Endodermal cell (in vitro differentiated cells): ENCODE results near the gene STXBP5. TPM values are rescaled to one million over a fixed set of nuclear protein-coding genes. Genes with fewer than 3 reads are reported as not detected.

Experiments used
- DNase-seq: peaks from one replicate; pipeline ENCODE4 v3.0.0-alpha.2; 2017
- H3K27ac ChIP-seq: 2 replicates; pipeline ENCODE4 v1.5.1; 2013; ENCODE audit warnings: mild to moderate bottlenecking, low read depth, low read length, moderate library complexity
- H3K27me3 ChIP-seq: 2 replicates; pipeline ENCODE4 v1.6.1; 2013; ENCODE audit warnings: mild to moderate bottlenecking, low read length, moderate library complexity; ENCODE audit not compliant: insufficient read depth, control insufficient read depth, poor library complexity, severe bottlenecking
- H3K36me3 ChIP-seq: 2 replicates; pipeline ENCODE4 v1.7.0; 2013; ENCODE audit warnings: mild to moderate bottlenecking, low read length, moderate library complexity; ENCODE audit not compliant: control insufficient read depth, insufficient read depth
- H3K4me1 ChIP-seq: one replicate; pipeline ENCODE4 v1.7.0; 2013; ENCODE audit warnings: low read length; ENCODE audit not compliant: control insufficient read depth, insufficient read depth
- H3K4me3 ChIP-seq: 2 replicates; pipeline ENCODE4 v1.5.1; 2013; ENCODE audit warnings: mild to moderate bottlenecking, low read length, moderate library complexity
- H3K9ac ChIP-seq: 2 replicates; pipeline ENCODE4 v1.6.1; 2013; ENCODE audit warnings: mild to moderate bottlenecking, low read length, moderate library complexity; ENCODE audit not compliant: poor library complexity, severe bottlenecking; ENCODE audit errors: extremely low read depth
- H3K9me3 ChIP-seq: 2 replicates; pipeline ENCODE4 v1.6.1; 2013; ENCODE audit warnings: mild to moderate bottlenecking, low read length, moderate library complexity; ENCODE audit not compliant: control insufficient read depth
- H3K27ac Mint-ChIP-seq: 2 replicates; pipeline ENCODE4 v1.8.0; 2020; ENCODE audit warnings: mixed read lengths
- H3K27me3 Mint-ChIP-seq: 2 replicates; pipeline ENCODE4 v1.8.0; 2021; ENCODE audit warnings: mild to moderate bottlenecking, mixed read lengths; ENCODE audit not compliant: insufficient read depth
- H3K36me3 Mint-ChIP-seq: 2 replicates; pipeline ENCODE4 v1.8.0; 2020; ENCODE audit warnings: low read depth, mixed read lengths
- H3K4me1 Mint-ChIP-seq: 2 replicates; pipeline ENCODE4 v1.8.0; 2020; ENCODE audit warnings: mixed read lengths
- H3K4me3 Mint-ChIP-seq: 2 replicates; pipeline ENCODE4 v1.8.0; 2020; ENCODE audit warnings: mild to moderate bottlenecking, moderate library complexity, mixed read lengths
- H3K9me3 Mint-ChIP-seq: 2 replicates; pipeline ENCODE4 v1.8.0; 2020; ENCODE audit warnings: mild to moderate bottlenecking, mixed read lengths
- WGBS, 2 experiments: methylation state at CpG; one replicate each; pipeline versions ENCODE4 v1.1.5 to v1.1.7; 2013; ENCODE audit warnings: missing lambda C conversion rate in 2 of 2, mixed read lengths in 1 of 2; ENCODE audit not compliant: insufficient coverage in 1 of 2, insufficient read length in 1 of 2; 5-methylcytosine and 5-hydroxymethylcytosine counted together
- total RNA-seq, 2 donors: library from RNA; stranded (reverse); fragmentation: NEBNext Ultra II Directional in 1 of 2; extraction: Animal tissue kit (Norgen Biotek cat#: 25700) in 1 of 2; gene quantifications; 2 replicates in 1 of 2; 3 replicates in 1 of 2; pipeline ENCODE4 v1.2.1, GENCODE V29; 2021
- TF ChIP-seq, protein P1 (sequence below): fragments of 200-600 bp; sonication (generic); conservative IDR thresholded peaks from 2 replicates; pipeline ENCODE4 v1.5.0; 2021; ENCODE audit warnings: antibody characterized with exemption, mild to moderate bottlenecking

The STXBP5 gene
- total RNA-seq, 2 donors from 2014 or later: 19.2 to 25.2 TPM

DNA sequence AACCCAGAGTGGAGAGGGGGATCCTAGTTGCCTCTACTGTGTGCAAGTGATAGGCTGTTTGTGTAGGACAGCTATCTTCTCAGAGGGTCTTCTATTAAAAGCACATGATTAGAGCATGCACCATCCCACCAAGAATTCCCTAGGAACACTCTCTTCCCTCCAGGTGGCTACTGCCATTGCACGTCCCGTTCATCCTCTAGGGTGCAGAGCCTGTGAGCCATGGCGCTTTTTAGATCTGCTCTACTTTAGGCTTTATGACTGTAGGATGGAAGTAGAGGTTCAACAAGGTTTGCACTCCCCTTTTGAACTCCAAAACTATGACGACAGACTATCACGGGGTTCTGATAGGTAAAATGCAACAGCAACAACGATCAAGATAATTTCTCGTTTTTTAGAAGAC, 213.7 kb downstream of the STXBP5 start:
- peaks cover 23% of the 10 kb centered on the region for H3K4me1 Mint-ChIP-seq
- H3K27me3 Mint-ChIP-seq: no peaks in the 10 kb centered on the region
- H3K27ac Mint-ChIP-seq: no peak overlapping the region
- Histone ChIP-seq H3K27me3 (no peaks in the 10 kb centered on the region), H3K4me1 (no peaks in the 10 kb centered on the region), H3K36me3 (no peaks in the 10 kb centered on the region), H3K9me3 (peaks cover 7% of the 10 kb centered on the region), H3K4me3 (no peak overlapping the region), H3K27ac (no peak overlapping the region), H3K9ac (no peak overlapping the region)
- no peaks in the 10 kb centered on the region for H3K9me3 Mint-ChIP-seq
- no peaks in the 10 kb centered on the region for H3K36me3 Mint-ChIP-seq
- WGBS, 2 experiments: 84 to 94% methylated on average over 7 of the region's 7 CpGs
- TF ChIP-seq, protein P1, sequence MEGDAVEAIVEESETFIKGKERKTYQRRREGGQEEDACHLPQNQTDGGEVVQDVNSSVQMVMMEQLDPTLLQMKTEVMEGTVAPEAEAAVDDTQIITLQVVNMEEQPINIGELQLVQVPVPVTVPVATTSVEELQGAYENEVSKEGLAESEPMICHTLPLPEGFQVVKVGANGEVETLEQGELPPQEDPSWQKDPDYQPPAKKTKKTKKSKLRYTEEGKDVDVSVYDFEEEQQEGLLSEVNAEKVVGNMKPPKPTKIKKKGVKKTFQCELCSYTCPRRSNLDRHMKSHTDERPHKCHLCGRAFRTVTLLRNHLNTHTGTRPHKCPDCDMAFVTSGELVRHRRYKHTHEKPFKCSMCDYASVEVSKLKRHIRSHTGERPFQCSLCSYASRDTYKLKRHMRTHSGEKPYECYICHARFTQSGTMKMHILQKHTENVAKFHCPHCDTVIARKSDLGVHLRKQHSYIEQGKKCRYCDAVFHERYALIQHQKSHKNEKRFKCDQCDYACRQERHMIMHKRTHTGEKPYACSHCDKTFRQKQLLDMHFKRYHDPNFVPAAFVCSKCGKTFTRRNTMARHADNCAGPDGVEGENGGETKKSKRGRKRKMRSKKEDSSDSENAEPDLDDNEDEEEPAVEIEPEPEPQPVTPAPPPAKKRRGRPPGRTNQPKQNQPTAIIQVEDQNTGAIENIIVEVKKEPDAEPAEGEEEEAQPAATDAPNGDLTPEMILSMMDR: no peak
- no peak overlapping the region for H3K4me3 Mint-ChIP-seq
- DNase-seq: no peak

DNA sequence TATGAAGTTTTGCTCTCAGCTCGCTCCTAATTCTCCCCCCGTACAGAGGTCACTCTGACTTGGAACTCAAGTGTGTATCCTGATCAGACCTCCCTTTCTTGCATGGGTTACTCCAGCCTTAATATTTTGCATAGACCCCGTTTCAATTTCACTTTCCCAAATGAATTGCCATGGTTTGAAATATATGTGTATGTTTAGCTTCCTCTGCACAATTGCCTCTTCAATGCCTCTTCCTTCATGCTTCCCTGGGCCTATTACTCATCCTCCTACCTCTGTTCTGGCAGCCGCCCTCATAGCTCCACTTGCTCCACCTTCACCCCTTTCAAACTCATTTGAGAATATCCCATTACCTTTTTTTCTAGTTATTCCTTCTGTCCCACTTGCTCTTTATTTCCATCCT, 214.3 kb downstream of the STXBP5 start:
- 95 to 100% methylated on average over 2 to 4 of the region's 4 CpGs for WGBS, 2 experiments
- H3K4me1 Mint-ChIP-seq: peaks cover 26% of the 10 kb centered on the region
- Histone ChIP-seq H3K36me3 (no peaks in the 10 kb centered on the region), H3K9me3 (peaks cover 13% of the 10 kb centered on the region), H3K27ac (no peak overlapping the region), H3K4me1 (no peaks in the 10 kb centered on the region), H3K27me3 (no peaks in the 10 kb centered on the region), H3K9ac (no peak overlapping the region), H3K4me3 (no peak overlapping the region)
- TF ChIP-seq, protein P1: no peak
- no peak for DNase-seq
- H3K27ac Mint-ChIP-seq: no peak overlapping the region
- H3K9me3 Mint-ChIP-seq: no peaks in the 10 kb centered on the region
- H3K4me3 Mint-ChIP-seq: no peak overlapping the region
- H3K36me3 Mint-ChIP-seq: no peaks in the 10 kb centered on the region
- no peaks in the 10 kb centered on the region for H3K27me3 Mint-ChIP-seq

DNA sequence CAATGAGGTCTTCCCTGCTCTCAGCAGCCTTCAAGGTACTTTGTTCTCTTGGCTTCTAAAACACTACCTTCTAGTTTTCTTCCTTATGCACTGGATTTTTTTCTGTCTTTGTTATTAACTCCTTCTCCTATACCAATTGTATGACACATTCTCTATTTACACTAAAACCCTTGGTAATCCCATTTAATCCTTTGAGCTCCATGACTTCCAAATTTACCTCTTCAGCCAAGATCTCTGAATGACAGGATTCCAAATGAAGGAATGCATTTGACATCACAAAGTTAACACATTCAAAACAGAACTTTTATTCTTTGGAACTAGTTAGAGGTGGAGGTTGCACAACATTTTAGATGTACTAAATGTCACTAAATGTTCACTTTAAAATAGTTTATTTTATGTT, 217.7 kb downstream of the STXBP5 start:
- Histone ChIP-seq H3K9me3 (peaks cover 29% of the 10 kb centered on the region), H3K9ac (no peak overlapping the region), H3K4me3 (no peak overlapping the region), H3K27ac (no peak overlapping the region), H3K36me3 (no peaks in the 10 kb centered on the region), H3K4me1 (no peaks in the 10 kb centered on the region), H3K27me3 (no peaks in the 10 kb centered on the region)
- Mint-ChIP-seq H3K27me3 (no peaks in the 10 kb centered on the region), H3K36me3 (no peaks in the 10 kb centered on the region), H3K9me3 (peaks cover 13% of the 10 kb centered on the region), H3K4me3 (no peak overlapping the region), H3K4me1 (peaks cover 28% of the 10 kb centered on the region), H3K27ac (no peak overlapping the region)
- TF ChIP-seq, protein P1: no peak
- DNase-seq: no peak
